ENCODE data around the gene MFAP3.
A peak's percentile ranks its signal among the peaks of the same experiment; 100 is the strongest.
"Not testable (repeated sequence)": the region's sequence is repeated elsewhere in the genome, so short reads cannot be mapped to it uniquely, and the experiment has no call there.

MFAP3 gene

DNA sequence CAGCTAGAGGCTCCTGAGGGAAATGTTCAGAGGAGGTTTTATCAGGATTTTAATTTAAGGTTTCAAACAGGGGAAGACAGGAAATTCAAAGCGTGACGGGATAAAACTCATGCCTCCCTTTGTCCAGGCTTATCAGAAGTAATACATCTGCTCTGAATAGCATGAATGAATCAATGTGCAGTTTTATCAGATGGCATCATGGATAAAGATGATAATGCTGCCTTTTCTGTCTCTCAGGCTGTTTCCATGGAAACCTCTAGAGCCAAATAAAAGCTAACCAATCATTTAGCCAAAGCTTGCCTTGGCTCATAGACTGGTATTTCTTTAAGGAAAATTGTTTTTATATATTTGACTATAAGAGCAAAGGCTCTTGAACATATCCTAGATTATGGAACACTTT lies 16.4 kb downstream of the MFAP3 start:
- no peak for DNase-seq

DNA sequence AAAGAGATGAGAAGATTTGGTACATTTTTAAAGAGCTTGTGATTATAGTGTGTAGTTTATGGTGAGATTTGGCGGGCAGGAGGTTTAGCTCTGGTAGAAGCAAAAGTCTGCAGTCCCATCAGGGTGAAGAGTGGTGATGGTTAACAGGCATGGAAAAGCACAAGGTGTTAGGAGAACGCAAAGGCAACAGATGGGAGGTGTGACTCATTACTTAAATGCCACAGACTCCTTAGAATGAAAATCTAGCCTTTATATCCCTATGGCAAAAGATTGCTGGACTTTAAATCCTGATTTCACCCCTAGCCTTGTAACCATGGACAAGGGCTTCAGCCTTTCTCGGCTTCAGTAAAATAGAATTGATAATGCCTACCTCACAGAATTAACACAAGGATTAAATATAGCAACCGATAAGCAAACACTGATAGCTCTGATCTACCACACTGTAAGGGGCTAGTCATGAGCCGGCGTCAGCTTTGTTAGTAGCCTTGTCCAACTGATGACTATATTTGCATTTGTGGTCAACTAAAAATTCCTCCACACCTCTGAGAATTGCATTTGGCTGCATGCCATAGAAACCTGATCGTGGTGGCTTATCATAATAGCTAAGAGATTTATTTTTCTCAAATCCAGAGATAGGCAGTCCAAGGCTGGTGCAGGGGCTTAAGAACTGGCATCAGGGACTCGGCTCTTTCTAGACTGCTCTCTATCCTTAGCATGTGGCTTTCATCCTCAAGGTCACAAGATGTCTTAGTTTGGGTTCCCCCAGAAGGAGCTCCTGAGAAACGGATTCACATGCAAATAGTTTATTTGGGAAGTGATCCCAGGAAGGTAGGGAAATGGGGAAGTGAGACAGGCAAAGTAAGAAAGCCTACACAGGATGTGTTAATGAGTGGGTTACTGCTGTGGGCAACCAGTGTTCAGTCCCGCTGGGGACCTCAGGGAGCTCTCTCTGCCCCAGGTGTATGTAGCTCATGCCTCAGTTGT lies 19.6 kb downstream of the MFAP3 start:
- DNase-seq, result peak; percentile 91

DNA sequence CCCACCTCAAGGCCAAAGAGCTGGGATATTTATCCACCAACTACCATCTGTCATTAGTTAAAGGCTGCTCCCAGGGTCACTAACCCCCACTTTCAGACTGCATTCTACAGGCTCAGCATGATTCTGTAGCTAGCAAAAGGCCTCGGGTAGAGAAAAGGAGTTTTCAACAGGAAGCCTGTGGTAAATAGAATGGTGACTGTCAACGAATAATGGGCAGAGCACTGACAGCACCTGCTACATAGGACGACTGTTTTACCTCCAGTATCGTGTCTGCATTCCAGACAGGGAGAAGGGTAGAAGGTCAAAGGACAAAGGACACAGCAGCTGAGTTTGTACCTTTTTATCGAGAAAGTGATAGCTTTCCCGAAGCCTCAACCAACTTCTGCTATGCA lies 20.3 kb downstream of the MFAP3 start:
- DNase-seq, result no peak

DNA sequence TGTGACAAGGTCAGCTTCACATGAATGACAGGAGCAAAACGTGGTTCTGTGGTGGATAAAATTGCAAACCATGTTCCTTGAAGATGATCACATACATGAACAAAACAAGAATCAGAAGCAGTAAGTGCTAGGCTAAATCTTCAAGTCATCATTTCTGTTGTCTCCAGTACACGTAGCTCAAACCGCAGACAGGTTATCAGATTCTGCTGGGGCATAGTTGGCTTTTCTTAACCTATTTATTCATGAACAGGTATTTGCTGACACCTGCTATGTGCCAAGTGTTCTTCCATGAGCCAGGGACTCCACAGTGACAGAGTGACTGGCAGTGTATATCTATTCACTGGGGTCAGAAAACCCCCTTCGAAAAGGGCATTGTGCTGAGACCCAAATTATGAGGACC lies 20.8 kb downstream of the MFAP3 start:
- DNase-seq, result no peak

DNA sequence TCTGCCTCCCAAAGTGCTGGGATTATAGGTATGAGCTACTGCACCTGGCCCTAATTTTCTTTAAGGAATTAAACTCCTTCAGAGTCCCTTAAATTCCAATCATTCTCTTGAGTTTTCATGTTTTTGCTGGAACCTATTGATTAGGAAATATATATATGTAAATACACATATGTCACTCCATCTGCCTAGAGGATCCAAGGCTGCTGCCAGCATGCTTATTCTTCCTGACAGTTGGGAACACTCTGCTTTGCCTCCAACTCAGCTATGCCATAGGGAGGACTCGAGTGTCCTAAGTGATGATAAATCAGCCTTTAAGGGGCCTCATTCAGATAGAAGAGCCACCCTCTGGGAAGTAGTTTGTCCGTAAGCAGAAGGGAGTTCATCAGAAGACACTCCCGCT lies 21.8 kb downstream of the MFAP3 start:
- DNase-seq, result no peak

DNA sequence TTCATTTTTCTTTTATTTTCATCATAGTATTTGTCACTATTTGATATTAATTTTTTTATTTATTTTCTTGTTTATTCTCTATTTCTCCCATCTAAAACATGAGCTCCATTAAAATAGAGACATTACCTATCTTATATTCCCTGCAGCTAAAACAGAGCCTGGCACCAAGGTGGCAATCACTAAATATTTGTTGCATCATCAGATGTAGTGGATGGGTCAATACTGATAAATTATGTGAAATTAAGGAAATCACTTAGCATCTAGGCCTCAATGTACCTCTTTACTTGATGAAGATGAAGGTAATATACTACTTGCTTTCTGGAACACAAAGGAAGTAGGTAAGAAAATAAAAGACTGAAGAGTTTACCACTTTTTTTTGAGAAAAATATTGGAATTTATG lies 24.6 kb downstream of the MFAP3 start:
- DNase-seq, result no peak

DNA sequence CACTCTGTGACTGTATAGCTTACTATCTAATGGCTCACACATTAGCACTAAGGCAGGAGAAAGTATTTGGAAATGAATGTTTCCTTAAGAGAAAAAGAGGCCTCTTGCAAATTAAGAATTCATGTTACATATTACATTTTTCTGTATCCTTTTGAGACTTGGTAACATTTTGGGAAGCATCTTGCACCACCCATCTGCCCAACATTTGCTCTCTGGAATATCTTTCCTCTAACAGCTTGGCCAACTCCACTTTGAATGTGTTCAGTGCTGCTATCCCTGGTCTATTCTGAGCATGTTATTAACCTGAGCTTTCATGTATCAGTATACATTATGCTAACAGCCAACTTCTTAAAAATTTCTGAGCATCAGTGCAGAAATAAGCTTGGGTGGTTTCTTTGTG lies 27.2 kb downstream of the MFAP3 start:
- DNase-seq, result no peak

DNA sequence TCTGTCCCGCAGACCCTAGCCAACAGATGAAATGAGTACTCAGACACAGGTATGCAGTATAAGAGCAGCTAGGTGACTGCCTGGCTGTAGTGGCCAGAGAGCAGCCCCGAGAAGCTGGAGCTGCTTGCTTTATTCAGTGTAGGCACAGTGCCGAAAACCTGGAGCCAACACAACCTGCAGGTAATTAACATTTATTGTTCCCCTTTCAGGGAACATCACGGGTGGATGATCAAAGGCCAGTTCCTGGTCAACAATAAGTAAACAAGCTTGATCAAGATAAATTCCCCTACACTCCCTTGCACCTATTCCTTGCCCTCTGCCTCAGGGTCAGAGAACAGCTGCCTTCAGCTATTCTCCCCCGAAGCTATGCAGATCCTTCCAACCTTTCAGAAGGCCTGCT lies 31.1 kb downstream of the MFAP3 start:
- DNase-seq, result not testable (repeated sequence)

DNA sequence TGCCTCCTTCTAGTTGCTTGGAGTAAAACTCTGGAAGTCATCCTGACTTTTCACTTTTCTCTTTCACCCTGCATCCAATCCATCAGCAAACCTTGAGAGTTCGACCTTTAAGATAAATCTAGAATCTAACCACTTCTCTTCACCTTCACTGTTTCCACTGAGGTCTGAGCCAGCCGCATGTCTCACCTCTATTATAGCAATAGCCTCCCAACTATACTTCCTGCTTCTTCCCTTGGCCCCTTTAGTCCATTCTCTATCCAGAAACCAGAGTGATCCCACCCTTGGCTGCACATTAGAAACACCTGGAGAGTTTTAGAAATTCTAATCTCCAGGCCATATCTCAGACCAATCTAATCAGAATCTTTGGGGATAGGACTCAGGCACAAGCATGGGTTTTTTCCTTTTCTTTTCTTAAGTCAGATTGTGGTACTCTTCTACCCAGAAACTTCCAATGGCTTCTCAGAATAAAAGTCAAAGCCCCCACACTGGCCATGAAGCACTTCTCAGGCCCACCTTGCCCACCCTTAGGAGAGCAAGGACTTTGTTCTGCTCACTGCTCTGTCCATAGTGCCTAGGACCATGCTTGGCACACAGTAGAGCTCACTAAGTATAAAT lies 33.1 kb downstream of the MFAP3 start:
- no peak for DNase-seq

DNA sequence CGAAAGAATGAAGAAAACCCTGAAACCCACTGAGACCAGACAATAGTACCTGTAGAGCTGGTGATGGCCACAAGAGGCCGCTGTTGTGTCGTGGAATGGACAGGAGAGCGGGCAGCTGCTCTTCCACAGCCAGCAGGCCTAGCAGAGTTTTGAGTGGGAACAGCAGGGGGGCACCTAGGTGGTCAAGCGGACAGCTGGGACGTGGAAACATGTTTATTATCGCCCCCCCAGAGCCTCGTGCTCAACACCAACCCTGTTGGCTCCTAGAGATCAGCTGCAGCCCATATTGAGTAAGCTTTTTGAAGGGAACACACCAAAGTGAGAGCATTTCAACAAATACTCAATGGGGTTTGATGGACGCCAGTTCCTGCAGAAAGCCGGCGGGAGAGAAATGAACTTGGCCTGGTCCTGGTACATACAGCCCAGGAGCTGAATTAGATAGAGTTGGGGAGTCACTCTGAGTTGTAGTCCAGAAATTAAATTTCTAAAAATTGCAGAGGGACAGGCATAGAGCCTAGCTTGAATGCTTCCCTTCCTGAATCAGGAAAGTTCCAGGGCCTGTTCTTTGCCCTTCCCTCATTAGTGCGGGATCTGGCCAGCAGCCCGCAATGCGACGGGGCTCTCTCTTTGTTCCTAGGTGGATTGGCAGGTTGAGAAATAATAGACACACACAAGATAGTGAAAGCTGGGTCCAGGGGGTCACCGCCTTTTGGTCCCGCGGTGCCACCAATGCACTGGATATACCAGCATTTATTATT lies 33.8 kb downstream of the MFAP3 start:
- DNase-seq, result peak; percentile 45

DNA sequence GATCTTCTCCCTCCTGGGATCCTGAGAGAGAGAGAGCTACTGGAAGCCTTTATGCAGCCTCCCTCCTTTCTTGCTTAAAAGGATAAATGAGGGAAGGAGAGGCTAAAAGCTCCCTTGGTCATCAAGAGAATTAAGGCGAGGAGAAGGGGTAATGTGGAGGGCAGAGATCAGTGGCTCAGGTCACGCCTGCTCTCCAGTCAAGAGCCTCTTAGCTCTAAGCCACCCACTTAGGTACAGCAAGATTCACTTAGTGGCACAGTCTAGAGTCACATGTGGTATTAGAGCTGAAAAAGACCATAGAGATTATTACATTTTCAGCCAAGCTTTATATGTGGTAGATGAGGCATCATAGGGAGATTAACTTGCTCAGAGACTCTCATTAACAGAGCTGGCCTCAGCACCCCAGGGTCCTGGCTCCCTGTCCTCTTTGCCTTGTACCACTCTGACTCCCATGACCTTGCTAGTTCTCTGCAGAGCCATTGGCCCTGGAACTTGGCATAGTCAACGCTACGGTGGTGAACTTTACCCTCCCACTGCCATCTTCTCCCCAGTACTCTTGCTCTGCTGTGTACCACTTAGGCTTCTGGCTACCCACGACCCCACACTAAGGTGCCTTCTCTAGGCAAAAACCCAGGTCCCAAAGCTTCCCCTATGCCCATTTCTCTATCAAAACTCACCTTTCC lies 37.6 kb downstream of the MFAP3 start:
- no peak for DNase-seq

DNA sequence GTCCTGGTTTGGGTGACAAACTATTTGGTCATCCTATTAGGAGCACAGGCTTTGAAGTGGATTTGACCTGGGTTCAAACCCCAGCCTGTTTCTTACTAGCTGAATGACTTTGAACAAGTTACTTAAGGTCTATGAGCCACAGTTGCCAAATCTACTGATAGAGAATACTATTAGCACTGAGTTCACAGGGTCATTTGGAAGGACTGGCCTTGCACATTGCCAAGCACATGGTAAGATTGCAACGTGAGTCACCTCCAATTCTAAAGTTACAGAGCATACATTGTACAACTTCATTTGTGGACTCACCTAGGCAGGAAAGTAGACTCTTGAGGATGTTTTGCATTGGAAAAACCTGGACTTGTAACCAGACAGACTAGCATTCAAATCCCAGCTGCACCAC lies 38.9 kb downstream of the MFAP3 start:
- DNase-seq, result no peak

DNA sequence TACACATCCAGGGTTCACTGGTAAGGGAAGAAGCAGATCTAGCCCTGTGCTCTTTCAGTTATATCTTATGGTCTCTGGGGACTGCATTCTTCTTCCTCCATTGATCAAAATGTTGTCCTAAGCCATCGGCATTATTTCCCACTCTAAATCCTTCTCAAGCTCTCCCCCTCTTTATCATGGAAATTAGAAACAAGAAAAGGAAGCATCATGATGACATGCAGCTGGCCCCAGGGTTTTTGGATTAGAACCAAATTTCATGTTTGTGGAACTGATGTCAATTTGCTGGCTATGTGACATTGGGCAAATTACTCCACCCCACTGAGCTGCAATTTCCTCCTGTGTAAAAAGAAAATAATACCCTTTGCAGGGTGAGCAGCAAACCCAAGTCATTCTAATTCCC lies 39.5 kb downstream of the MFAP3 start:
- no peak for DNase-seq

DNA sequence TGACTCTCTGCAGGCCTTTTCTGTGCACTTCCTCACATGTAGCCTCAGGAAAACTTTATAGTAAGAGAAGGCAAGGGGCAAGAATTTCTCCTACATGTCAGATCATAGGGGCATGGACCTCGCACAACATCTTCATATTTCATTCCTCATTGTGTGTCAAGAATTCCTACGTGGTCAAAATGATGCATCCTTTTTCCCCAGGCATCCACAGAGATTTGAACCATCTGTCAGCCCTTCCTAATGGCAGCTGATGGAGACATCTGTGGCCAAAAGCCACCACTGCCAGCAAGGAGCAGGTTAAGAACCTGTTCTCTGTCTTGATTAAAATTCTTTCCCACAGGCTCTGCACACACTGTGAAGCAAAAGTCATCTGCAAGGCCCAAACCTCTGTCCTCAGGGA lies 42.5 kb downstream of the MFAP3 start:
- no peak for DNase-seq

DNA sequence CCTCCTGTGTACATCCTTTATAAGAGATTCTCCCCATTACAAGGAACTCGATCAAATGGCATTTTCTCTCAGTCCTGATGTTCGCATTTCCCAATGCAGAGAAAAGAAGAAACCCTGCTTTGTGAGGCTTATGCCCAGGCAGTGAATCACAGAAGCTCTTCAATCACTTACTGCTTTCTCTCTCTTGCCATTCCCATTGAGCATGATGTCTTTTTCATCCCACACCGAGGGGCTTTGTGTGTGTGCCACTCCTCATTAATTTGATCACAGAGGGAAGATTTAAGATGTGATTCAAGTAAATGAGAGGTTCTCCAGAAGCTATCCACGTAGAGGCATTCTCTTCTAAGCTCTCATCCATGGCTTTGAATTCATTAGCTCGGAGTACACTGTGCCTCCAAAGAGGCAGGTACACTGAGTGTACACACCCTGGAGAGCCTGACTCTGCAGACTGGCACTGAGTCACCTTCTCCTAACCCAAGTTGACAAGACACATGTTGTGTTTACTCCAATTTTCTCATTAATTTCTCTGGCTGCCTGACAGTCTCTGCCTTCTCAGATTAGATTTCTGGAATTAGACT lies 45.4 kb downstream of the MFAP3 start:
- DNase-seq, result no peak

DNA sequence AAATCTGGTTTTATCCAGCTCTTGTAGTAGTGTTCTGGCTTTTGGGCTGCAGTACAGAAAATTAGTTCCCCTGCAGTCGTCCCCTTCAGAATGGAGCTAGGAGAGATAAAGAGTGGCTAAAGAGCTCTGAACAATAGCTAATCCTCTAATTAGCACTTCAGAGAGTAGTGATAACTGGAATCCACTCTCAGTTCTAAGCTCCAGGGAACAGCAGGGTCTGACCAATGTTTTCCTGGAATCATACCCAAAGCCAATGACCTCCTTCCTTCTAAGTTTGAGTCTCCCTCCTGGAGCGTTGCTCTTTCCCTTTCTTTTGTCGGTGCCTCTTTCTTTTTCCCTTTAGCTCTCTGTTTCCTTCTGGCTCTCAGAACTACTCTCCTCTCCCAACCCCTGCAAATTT lies 47.4 kb downstream of the MFAP3 start:
- DNase-seq, result no peak

DNA sequence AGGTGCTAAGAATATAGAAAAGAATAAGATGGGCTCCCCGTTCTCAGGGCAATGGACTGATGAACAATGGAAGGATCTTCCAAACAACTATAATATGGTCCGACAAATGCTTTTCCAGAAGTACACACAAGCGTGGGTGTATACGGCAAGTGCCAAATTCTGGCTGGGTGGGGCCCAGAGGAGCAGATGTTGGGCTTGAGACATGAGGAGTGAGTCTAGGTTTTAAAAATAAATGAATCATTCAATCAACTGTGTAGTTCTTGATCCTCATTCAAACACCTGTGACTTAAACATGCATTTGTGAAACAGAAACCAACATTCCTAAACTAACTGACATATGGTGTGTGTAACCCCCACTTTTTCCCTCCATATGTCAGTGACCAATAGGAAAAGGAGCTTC lies 47.9 kb downstream of the MFAP3 start:
- DNase-seq, result no peak

DNA sequence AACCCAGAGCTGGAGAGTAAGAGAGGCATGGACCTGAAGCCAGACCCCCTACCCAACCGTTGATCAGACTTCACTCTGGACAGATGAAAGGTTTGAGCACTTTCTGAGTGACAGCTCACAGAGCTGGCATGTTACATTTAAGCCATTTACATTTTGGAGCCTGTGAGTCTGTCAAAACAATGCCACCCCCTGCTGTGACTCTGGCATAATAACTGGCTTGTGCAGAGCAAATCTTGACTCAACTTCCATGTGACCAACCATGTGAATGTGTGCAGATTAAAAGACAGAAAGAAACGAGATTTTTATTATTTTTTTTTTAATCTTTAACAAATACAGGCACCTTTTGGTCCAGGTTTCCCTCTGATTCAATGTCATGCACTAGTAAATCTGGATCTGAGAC lies 48.5 kb downstream of the MFAP3 start:
- no peak for DNase-seq

DNA sequence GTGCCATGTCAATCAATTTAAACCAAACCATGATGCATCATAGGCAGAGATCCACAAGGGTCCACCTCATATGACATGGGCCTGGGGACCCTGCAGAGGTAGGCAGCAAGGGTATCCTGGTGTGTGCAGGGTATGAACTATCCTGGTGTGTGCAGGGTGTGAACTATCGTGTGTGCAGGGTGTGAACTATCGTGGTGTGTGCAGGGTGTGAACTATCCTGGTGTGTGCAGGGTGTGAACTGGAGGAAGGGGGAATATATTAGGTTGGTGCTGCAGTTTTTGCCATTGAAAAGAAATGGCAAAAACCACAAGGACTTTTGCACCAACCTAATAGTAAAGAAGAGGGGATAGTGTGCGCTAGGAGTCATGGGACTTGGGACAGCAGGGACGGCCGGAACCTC lies 50.0 kb downstream of the MFAP3 start:
- no peak for DNase-seq

DNA sequence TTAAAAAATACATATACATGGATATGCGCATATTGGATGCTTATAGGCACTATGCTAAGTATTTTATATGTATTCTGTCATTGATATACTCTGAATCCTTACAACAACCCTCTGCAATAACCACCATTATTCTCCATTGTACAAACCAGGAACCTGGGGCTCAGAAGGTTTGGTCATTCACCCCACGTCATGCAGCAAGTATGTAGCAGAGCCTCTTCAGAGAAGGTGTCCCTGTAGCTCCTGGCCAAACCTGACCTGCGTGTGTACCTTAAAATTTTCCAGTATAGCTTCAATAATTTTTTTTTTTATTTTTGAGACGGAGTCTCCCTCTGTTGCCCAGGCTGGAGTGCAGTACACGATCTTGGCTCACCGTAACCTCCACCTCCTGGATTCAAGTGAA lies 51.9 kb downstream of the MFAP3 start:
- DNase-seq, result no peak

DNA sequence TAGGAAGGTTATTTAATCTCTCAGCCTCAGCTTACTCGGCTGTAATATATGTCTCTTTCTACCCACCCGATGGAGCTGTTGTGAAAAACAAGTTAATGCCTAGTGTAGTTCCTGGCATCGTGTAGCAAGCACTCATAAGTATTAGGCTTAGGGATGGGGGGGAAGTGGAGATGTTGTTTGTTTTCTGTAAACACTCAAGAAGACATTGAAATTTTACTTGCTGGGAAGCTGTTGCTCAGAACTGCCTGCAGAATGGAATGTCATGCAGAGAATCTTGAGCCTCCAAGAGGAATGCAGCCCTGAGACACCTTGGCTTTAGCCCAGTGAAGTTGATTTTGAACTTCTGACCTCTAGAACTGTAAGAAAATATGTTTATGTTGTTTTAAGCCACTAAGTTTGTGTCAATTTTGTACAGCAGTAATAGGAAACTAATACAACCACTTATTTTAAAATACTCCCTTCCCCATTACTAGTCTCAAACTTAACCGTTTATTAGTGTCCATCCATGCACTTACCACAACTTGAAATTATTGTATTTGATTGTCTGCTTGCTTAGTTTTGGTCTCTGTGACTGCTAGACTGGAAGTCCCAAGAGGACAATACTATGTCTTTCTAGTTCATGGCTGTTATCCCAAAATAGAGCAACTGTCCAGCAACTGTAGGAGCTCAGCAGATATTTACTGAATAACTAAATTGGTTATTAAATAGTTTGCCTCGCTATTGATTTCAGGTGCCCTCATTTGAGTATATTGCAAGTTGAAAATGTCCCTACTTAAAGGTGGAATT lies 53.8 kb downstream of the MFAP3 start:
- DNase-seq, result no peak

DNA sequence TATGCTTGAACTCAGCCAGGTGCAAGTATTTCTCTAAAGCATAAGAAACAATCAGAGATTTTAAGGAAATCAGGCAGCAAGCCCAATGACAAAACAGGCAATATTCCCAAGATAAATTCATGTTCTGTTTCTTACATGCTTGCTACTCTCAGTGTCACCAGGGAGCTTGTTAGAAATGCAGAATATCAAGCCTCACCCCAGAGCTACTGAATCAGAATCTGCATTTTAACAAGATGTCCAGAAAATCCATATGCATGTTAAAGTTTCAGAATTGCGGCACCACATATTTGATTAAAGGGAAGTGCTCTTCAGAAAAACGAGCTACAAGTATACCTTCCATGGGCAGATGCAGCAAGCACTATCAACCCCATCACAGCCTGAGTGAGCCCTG lies 54.4 kb downstream of the MFAP3 start:
- DNase-seq, result no peak

All from NCI-H526 treated with DMSO at 0.1 percent for 48 hours (cell line).